Measurements from ENCODE around the gene NPAS1.

The NPAS1 gene, protein sequence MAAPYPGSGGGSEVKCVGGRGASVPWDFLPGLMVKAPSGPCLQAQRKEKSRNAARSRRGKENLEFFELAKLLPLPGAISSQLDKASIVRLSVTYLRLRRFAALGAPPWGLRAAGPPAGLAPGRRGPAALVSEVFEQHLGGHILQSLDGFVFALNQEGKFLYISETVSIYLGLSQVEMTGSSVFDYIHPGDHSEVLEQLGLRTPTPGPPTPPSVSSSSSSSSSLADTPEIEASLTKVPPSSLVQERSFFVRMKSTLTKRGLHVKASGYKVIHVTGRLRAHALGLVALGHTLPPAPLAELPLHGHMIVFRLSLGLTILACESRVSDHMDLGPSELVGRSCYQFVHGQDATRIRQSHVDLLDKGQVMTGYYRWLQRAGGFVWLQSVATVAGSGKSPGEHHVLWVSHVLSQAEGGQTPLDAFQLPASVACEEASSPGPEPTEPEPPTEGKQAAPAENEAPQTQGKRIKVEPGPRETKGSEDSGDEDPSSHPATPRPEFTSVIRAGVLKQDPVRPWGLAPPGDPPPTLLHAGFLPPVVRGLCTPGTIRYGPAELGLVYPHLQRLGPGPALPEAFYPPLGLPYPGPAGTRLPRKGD

DNA sequence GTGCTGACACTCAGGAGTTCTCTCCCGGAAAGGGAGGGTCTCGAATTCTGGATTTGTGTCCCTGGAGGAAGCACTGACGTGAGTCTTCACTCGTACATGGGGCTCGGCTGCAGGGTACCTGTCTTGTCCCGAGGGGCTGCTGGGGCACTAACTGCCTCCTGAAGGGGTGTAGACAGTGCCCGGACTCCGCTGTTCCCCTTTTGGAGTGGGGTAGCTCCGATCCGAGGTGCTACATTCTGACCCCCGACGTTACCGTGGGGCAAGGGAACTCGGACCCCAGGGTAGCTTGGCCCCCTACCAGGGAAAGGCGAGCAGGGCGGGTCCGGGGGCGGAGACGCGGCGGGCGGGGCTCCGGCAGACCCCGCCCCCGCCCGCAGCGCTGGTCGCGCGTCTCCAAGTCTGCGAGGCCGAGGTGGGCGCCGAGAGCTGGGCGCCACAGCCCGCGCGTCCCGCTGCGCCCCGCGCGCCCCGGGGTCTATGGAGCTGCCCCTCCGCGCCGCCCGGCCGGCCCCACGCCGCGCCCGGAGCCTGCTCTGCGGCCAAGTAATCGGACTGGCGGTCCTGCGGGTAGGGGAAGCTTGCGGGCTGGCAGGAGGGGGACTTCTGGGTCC is at the start of gene NPAS1:
NPAS1 (plus strand) TSS at position 407 of the 611 bp plus-strand sequence. CDS start 1,211 bp downstream, outside the sequence.
- in situ Hi-C loops (cut with HindIII; ENCODE audit: low pct_ligation_motif_present, low sequenced_read_pairs): no loop called here
- Histone ChIP-seq H3K4me3 (ENCODE audit: low read depth, low read length) (peak within 1 kb of the TSS; percentile 17), H3K36me3 (replicated peaks) (no peaks in the 10 kb centered on the region), H3K27me3 (replicated peaks) (peaks cover 32% of the 10 kb centered on the region), H3K27ac (no peak within 1 kb of the TSS)
- DNase-seq: no peak
- no peak for TF ChIP-seq CTCF (IDR thresholded peaks at IDR 0.05; ENCODE audit: low read depth, low read length, missing control alignments)

DNA sequence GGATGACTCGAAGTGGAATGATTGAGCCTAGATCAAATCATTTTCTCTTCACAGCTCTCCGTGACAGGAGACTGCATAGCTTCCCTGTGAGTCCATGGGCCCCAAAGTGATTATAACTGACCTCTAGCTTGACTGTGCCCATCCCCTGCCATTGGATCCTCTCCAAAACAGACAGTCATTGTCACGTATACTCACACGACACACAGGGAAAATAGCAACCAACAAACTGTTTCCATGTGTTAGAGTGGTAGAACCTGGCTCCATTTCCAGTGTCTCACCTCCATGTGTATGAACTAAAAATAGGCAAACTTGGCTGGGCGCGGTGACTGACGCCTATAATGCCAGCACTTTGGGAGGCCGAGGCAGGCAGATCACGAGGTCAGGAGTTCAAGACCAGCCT is 48.8 kb upstream of the NPAS1 start:
- no peaks in the 10 kb centered on the region for H3K27me3 ChIP-seq (replicated peaks)
- H3K36me3 ChIP-seq (replicated peaks): peaks cover 9% of the 10 kb centered on the region
- peak overlapping the region; percentile 93 for H3K27ac ChIP-seq
- DNase-seq: peak; percentile 93
- in situ Hi-C loops (cut with HindIII; ENCODE audit: low pct_ligation_motif_present, low sequenced_read_pairs): loop anchor here (25.0 kb wide), 1 partner anchor 109 kb away; the partner anchor contains the start of genes AP2S1 and ARHGAP35
- no peak overlapping the region for H3K4me3 ChIP-seq (ENCODE audit: low read depth, low read length)
- no peak for TF ChIP-seq CTCF (IDR thresholded peaks at IDR 0.05; ENCODE audit: low read depth, low read length, missing control alignments)

DNA sequence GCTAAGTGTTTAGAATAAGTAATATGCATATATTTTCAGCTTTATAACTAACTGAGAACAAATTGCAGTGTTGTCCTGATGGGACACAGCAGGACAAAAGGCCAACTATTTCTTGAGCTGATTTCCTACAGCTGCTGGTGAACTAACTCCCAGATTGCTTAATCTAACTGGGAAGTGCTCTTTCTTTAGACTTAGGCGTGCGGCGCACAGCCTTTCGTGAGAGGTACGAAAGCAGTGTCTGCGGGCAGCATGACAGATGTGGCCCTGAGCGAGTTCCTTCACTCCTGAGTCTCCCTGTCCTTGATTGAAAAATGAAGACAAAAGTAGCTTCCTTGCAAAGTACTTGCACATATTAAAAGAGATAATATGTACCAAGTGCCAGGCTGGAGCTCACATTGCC is 47.3 kb upstream of the NPAS1 start:
- in situ Hi-C loops (cut with HindIII; ENCODE audit: low pct_ligation_motif_present, low sequenced_read_pairs): loop anchor here (25.0 kb wide), 1 partner anchor 110 kb away; the partner anchor contains the start of genes AP2S1 and ARHGAP35
- Histone ChIP-seq H3K4me3 (ENCODE audit: low read depth, low read length) (no peak overlapping the region), H3K27me3 (replicated peaks) (no peaks in the 10 kb centered on the region), H3K27ac (no peak overlapping the region), H3K36me3 (replicated peaks) (peaks cover 9% of the 10 kb centered on the region)
- no peak for TF ChIP-seq CTCF (IDR thresholded peaks at IDR 0.05; ENCODE audit: low read depth, low read length, missing control alignments)
- no peak for DNase-seq

DNA sequence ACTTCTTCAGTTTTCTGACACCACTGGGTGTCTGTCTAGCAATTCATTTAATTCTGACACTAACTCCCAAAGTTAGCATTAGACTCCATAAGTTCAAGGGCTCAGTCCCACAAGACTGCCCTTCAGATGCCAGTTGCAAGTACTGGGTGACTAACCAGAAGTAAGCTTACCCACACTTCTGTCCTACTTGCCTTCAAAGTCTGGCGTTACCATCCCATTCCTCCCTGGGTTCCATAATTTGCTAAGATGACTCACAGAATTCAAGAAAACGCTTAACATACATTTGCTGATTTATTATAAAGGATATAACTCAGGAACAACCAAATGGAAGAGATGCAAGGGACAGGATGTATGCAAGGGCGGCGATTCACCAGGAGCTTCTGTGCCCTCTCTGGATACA is 45.5 kb upstream of the NPAS1 start:
- peak overlapping the region; percentile 98 for H3K27ac ChIP-seq
- TF ChIP-seq CTCF (IDR thresholded peaks at IDR 0.05; ENCODE audit: low read depth, low read length, missing control alignments): no peak
- in situ Hi-C loops (cut with HindIII; ENCODE audit: low pct_ligation_motif_present, low sequenced_read_pairs): loop anchor here (25.0 kb wide), 1 partner anchor 112 kb away; the partner anchor contains the start of genes AP2S1 and ARHGAP35
- no peak overlapping the region for H3K4me3 ChIP-seq (ENCODE audit: low read depth, low read length)
- peaks cover 9% of the 10 kb centered on the region for H3K36me3 ChIP-seq (replicated peaks)
- no peaks in the 10 kb centered on the region for H3K27me3 ChIP-seq (replicated peaks)
- no peak for DNase-seq

DNA sequence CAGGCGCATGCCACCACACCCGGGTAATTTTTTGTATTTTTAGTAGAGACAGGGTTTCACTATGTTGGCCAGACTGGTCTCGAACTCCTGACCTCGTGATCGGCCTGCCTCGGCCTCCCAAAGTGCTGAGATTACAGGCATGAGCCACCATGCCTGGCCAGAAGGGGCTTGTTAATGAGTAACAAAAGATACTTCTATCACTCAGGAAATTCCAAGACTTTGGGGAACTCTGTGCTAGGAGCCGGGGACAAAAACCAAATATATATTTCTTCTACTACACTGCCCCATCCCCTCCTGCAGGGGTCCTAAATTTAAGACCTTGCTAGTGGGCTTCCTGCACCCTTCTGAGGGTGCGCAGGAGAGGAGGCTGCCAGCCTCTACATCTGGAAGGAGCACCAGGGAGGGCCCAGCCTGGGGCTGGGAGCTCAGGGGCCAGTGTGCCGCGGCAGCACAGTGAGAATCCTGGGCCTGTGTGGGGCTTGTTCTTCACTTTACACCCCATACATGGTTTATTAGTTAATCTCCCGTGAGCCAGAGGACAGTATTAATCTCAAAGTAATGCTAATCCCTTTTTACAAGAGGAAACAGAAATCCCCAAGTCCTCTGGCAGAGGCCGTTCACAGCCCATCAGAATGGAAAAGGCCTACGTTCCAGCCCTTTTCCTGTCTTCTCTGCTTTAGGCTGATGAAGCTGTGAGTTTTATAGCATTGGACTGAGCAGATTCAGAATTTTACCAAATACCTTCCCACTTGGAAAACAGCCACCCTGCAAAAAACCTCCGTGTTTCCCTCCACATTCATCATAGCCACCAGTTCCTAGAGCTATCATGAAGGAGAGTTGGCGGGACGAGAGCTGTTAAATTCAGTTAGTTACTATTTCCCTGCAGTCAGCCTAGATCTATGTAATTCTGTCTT is 44.4 kb upstream of the NPAS1 start:
- Histone ChIP-seq H3K27ac (peak overlapping the region; percentile 98), H3K36me3 (replicated peaks) (no peaks in the 10 kb centered on the region), H3K4me3 (ENCODE audit: low read depth, low read length) (no peak overlapping the region), H3K27me3 (replicated peaks) (no peaks in the 10 kb centered on the region)
- in situ Hi-C loops (cut with HindIII; ENCODE audit: low pct_ligation_motif_present, low sequenced_read_pairs): no loop called here
- no peak for TF ChIP-seq CTCF (IDR thresholded peaks at IDR 0.05; ENCODE audit: low read depth, low read length, missing control alignments)
- no peak for DNase-seq
